ENCODE measurements around the gene BTBD9. TPM values are rescaled to one million over a fixed set of nuclear protein-coding genes. Genes with fewer than 3 reads are reported as not detected.

Gene BTBD9
- total and polyA plus RNA-seq, 2 donors (not counting 1 experiment from before 2014, with no cell fraction given), result 4.1 to 48.9 TPM

DNA sequence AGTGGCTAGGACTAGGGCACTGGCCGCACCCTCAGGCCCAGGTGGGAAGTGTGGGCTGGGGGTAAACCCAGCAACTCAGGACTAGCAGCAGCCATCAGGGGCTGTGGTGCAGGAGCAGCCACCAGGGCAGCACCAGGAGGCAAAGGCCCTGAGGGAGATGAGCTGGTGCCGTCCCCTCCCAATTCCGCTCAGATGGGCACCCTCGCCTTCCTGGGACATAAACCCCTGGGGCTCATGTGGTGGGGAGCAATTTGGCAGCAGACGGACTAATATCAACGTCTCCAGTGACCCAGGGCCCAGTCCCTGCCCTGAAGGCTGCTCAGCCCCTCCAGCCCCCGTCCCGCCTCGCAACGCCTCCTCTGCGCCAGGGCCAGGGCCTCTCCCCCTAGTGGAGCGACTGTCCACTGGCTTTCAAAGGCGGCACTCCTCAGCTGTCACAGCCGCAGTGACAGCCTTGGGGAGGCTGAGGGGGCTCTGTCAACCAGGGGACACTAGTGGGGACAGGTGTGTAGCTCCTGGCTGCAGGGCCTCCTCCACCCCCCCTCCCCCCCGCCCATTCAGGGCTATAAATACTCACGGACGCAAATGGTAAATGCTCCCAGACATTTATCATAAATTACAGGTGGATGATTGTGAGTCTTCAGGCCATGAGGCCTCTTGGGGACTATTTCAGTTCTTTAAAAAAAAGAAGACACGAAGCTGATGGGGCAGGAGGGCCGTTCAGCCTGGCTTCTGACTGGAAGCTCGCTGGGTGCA is 470.3 kb downstream of the BTBD9 start:
- 95% methylated on average over 15 of the region's 20 CpGs for WGBS (ENCODE audit: insufficient coverage)
- Histone ChIP-seq H3K36me3 (replicated peaks in 1 of 2; ENCODE audit: control extremely low read depth in 1 of 2, control insufficient read depth in 1 of 2, extremely low read depth in 1 of 2, insufficient read depth in 2 of 2, low read length in 1 of 2) (peaks cover 0 to 2% of the 10 kb centered on the region in 2 experiments), H3K9me3 (ENCODE audit: control extremely low read depth in 1 of 3, control insufficient read depth in 2 of 3, insufficient read depth in 1 of 3, low read length in 2 of 3) (no peaks in the 10 kb centered on the region), H3K4me2 (replicated peaks; ENCODE audit: low read depth, low read length, poor library complexity, severe bottlenecking) (no peak overlapping the region), H3K27me3 (replicated peaks in 1 of 4; ENCODE audit: control extremely low read depth in 1 of 4, control insufficient read depth in 3 of 4, insufficient read depth in 4 of 4, low read length in 3 of 4) (no peaks in the 10 kb centered on the region), H3K4me3 (ENCODE audit: control extremely low read depth in 1 of 5, extremely low read depth in 1 of 5, insufficient read depth in 1 of 5, low read depth in 2 of 5, low read length in 4 of 5) (no peak overlapping the region), H4K20me1 (ENCODE audit: control insufficient read depth, insufficient read depth, low read length, poor library complexity, severe bottlenecking) (no peaks in the 10 kb centered on the region), H3K79me2 (ENCODE audit: control insufficient read depth, insufficient read depth, low read length) (no peaks in the 10 kb centered on the region), H3K27ac (ENCODE audit: low read length in 2 of 2) (no peak overlapping the region), H3K9ac (ENCODE audit: low read length) (no peak overlapping the region), H3K4me1 (ENCODE audit: control insufficient read depth in 2 of 2, insufficient read depth in 2 of 2, low read length in 2 of 2) (no peaks in the 10 kb centered on the region), H2AFZ (ENCODE audit: insufficient read depth, low read depth, low read length, poor library complexity, severe bottlenecking) (no peak overlapping the region)
- POLR2A ChIA-PET, result no interaction called here
- TF ChIP-seq EZH2 (IDR thresholded peaks at IDR 0.05; ENCODE audit: borderline replicate concordance, insufficient read depth, low read depth, low read length, poor library complexity, severe bottlenecking) (no peak), CTCF (IDR thresholded peaks at IDR 0.05) (no peak)
- Mint-ChIP-seq H3K4me1 (no peaks in the 10 kb centered on the region), H3K9me3 (ENCODE audit: insufficient read depth) (no peaks in the 10 kb centered on the region), H3K4me3 (no peak overlapping the region), H3K27ac (no peak overlapping the region), H3K27me3 (no peaks in the 10 kb centered on the region)
- DNase-seq (no peak), ATAC-seq (ENCODE audit: low read depth) (no peak)
- CTCF ChIA-PET, result no interaction called here
- intact Hi-C loops (cut with micrococcal nuclease), result no loop called here

DNA sequence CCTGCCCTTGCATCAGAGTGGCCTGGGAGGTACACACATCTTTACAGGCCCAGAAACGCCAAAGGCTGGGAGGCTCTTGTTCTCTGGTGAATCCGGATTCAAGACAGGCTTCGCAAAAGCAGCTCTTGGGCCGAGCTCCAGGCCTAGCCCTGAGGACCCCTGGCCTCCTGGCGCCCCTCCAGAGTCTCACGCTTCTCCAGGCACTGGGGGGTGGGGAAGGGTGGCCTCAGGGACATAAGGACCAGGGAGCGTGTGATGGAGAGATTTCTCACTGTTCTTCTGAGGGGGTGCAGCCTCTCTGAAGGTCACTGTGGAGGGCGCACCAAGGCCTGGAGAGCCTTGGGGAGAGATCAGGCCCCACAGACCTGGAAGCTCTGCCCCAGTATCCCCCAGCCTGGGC is 471.0 kb downstream of the BTBD9 start:
- Histone ChIP-seq H2AFZ (ENCODE audit: insufficient read depth, low read depth, low read length, poor library complexity, severe bottlenecking) (no peak overlapping the region), H3K36me3 (replicated peaks in 1 of 2; ENCODE audit: control extremely low read depth in 1 of 2, control insufficient read depth in 1 of 2, extremely low read depth in 1 of 2, insufficient read depth in 2 of 2, low read length in 1 of 2) (peaks cover 0 to 2% of the 10 kb centered on the region in 2 experiments), H3K9ac (ENCODE audit: low read length) (no peak overlapping the region), H3K27ac (ENCODE audit: low read length in 2 of 2) (no peak overlapping the region), H3K9me3 (ENCODE audit: control extremely low read depth in 1 of 3, control insufficient read depth in 2 of 3, insufficient read depth in 1 of 3, low read length in 2 of 3) (no peaks in the 10 kb centered on the region), H3K4me3 (ENCODE audit: control extremely low read depth in 1 of 5, extremely low read depth in 1 of 5, insufficient read depth in 1 of 5, low read depth in 2 of 5, low read length in 4 of 5) (no peak overlapping the region), H3K4me1 (ENCODE audit: control insufficient read depth in 2 of 2, insufficient read depth in 2 of 2, low read length in 2 of 2) (no peaks in the 10 kb centered on the region), H3K79me2 (ENCODE audit: control insufficient read depth, insufficient read depth, low read length) (no peaks in the 10 kb centered on the region), H3K27me3 (replicated peaks in 1 of 4; ENCODE audit: control extremely low read depth in 1 of 4, control insufficient read depth in 3 of 4, insufficient read depth in 4 of 4, low read length in 3 of 4) (no peaks in the 10 kb centered on the region), H3K4me2 (replicated peaks; ENCODE audit: low read depth, low read length, poor library complexity, severe bottlenecking) (no peak overlapping the region), H4K20me1 (ENCODE audit: control insufficient read depth, insufficient read depth, low read length, poor library complexity, severe bottlenecking) (no peaks in the 10 kb centered on the region)
- no peak for DNase-seq
- Mint-ChIP-seq H3K27me3 (no peaks in the 10 kb centered on the region), H3K4me3 (no peak overlapping the region), H3K9me3 (ENCODE audit: insufficient read depth) (no peaks in the 10 kb centered on the region), H3K27ac (no peak overlapping the region), H3K4me1 (no peaks in the 10 kb centered on the region)
- POLR2A ChIA-PET, result no interaction called here
- CTCF ChIA-PET, result no interaction called here
- WGBS (ENCODE audit: insufficient coverage), result 94% methylated on average over 8 of the region's 8 CpGs
- TF ChIP-seq CTCF (IDR thresholded peaks at IDR 0.05) (no peak), EZH2 (IDR thresholded peaks at IDR 0.05; ENCODE audit: borderline replicate concordance, insufficient read depth, low read depth, low read length, poor library complexity, severe bottlenecking) (no peak)
- no peak for ATAC-seq (ENCODE audit: low read depth)
- intact Hi-C loops (cut with micrococcal nuclease), result no loop called here

Data from B cell (primary cell).